IPS-15b (cell line): Measurements from ENCODE around the gene TMOD3.

Source experiments
- H3K27me3 ChIP-seq: one replicate; pipeline ENCODE4 v1.6.1; 2013; ENCODE audit warnings: low read length; ENCODE audit not compliant: control insufficient read depth, insufficient read depth
- H3K36me3 ChIP-seq: one replicate; pipeline ENCODE4 v1.6.1; 2013; ENCODE audit warnings: low read length; ENCODE audit not compliant: control insufficient read depth, insufficient read depth
- H3K4me1 ChIP-seq: one replicate; pipeline ENCODE4 v1.6.1; 2013; ENCODE audit warnings: mild to moderate bottlenecking, low read length; ENCODE audit not compliant: control insufficient read depth, insufficient read depth
- H3K4me3 ChIP-seq: one replicate; pipeline ENCODE4 v1.5.1; 2013; ENCODE audit warnings: low read depth, low read length
- H3K9ac ChIP-seq: one replicate; pipeline ENCODE4 v1.6.1; 2013; ENCODE audit warnings: low read depth, mild to moderate bottlenecking, low read length
- H3K9me3 ChIP-seq: one replicate; pipeline ENCODE4 v1.6.1; 2013; ENCODE audit warnings: mild to moderate bottlenecking, low read length; ENCODE audit not compliant: control insufficient read depth, insufficient read depth

The TMOD3 gene

GRCh38 chr15:51932161-51932560 lies 102.7 kb downstream of the TMOD3 start:
- Histone ChIP-seq H3K9me3 (no peaks in the 10 kb centered on the region), H3K36me3 (peaks cover 3% of the 10 kb centered on the region), H3K27me3 (no peaks in the 10 kb centered on the region), H3K9ac (no peak overlapping the region), H3K4me1 (peaks cover 8% of the 10 kb centered on the region), H3K4me3 (no peak overlapping the region)

- no peak overlapping the region for H3K9ac ChIP-seq
- peaks cover 8% of the 10 kb centered on the region for H3K4me1 ChIP-seq
- no peaks in the 10 kb centered on the region for H3K27me3 ChIP-seq
- H3K9me3 ChIP-seq, result no peaks in the 10 kb centered on the region
- peaks cover 6% of the 10 kb centered on the region for H3K36me3 ChIP-seq
- H3K4me3 ChIP-seq, result no peak overlapping the region
These were observed 106.1 kb downstream of the TMOD3 start for GRCh38 chr15:51935466-51936104.

- H3K36me3 ChIP-seq, result peaks cover 6% of the 10 kb centered on the region
- H3K27me3 ChIP-seq, result no peaks in the 10 kb centered on the region
- no peak overlapping the region for H3K4me3 ChIP-seq
- H3K4me1 ChIP-seq, result peaks cover 3% of the 10 kb centered on the region
- no peak overlapping the region for H3K9ac ChIP-seq
- no peaks in the 10 kb centered on the region for H3K9me3 ChIP-seq
These were observed 106.6 kb downstream of the TMOD3 start for GRCh38 chr15:51936105-51936478.

GRCh38 chr15:51938286-51938685 lies 108.8 kb downstream of the TMOD3 start:
- no peaks in the 10 kb centered on the region for H3K9me3 ChIP-seq
- H3K4me3 ChIP-seq, result no peak overlapping the region
- no peak overlapping the region for H3K9ac ChIP-seq
- no peaks in the 10 kb centered on the region for H3K27me3 ChIP-seq
- H3K36me3 ChIP-seq, result peaks cover 6% of the 10 kb centered on the region
- H3K4me1 ChIP-seq, result no peaks in the 10 kb centered on the region

- H3K4me3 ChIP-seq, result no peak overlapping the region
- H3K27me3 ChIP-seq, result no peaks in the 10 kb centered on the region
- H3K9me3 ChIP-seq, result no peaks in the 10 kb centered on the region
- H3K36me3 ChIP-seq, result peaks cover 6% of the 10 kb centered on the region
- H3K9ac ChIP-seq, result no peak overlapping the region
- no peaks in the 10 kb centered on the region for H3K4me1 ChIP-seq
These were observed 109.8 kb downstream of the TMOD3 start for GRCh38 chr15:51939216-51939615.

- H3K4me1 ChIP-seq, result no peaks in the 10 kb centered on the region
- no peaks in the 10 kb centered on the region for H3K9me3 ChIP-seq
- no peak overlapping the region for H3K4me3 ChIP-seq
- no peak overlapping the region for H3K9ac ChIP-seq
- no peaks in the 10 kb centered on the region for H3K27me3 ChIP-seq
- peaks cover 24% of the 10 kb centered on the region for H3K36me3 ChIP-seq
These were observed 117.7 kb downstream of the TMOD3 start for GRCh38 chr15:51947124-51947523.

GRCh38 chr15:51952805-51953204 lies 123.4 kb downstream of the TMOD3 start:
- no peaks in the 10 kb centered on the region for H3K4me1 ChIP-seq
- no peak overlapping the region for H3K9ac ChIP-seq
- no peaks in the 10 kb centered on the region for H3K27me3 ChIP-seq
- no peak overlapping the region for H3K4me3 ChIP-seq
- H3K36me3 ChIP-seq, result peaks cover 34% of the 10 kb centered on the region
- H3K9me3 ChIP-seq, result no peaks in the 10 kb centered on the region

GRCh38 chr15:51955504-51955903 lies 126.1 kb downstream of the TMOD3 start:
- Histone ChIP-seq H3K4me3 (no peak overlapping the region), H3K9ac (no peak overlapping the region), H3K36me3 (peaks cover 32% of the 10 kb centered on the region), H3K9me3 (no peaks in the 10 kb centered on the region), H3K27me3 (no peaks in the 10 kb centered on the region), H3K4me1 (no peaks in the 10 kb centered on the region)
